HG03378 (cell line): ENCODE results near the gene TGFBR3.
"Not testable (repeated sequence)": the region's sequence is repeated elsewhere in the genome, so short reads cannot be mapped to it uniquely, and the experiment has no call there.

Experiments used
- ATAC-seq: cut with Tn5 transposase; IDR thresholded peaks from one replicate; pipeline ENCODE4 v1.9.1; 2021; ENCODE audit warnings: mild to moderate bottlenecking, moderate library complexity; ENCODE audit not compliant: unreplicated experiment

Gene TGFBR3

DNA sequence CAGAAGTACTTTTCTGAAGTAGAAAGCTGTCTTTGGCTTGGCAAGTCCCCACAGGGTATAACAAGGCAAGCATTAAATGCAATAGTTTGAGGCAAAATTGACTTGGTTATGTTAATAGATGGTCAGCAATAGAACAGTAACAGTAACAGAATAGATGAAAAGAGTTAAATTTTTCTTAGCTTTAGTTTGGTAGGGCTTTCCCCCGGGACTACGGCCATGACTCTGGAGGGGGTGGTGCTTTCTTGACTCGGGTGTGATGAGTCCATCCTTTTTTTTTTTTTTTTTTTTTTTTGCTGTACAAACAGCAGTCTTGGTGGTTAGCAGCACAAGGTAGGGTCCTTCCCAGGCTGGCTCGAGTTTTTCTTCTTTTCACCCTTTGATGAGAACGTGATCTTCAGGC, 219.3 kb downstream of the TGFBR3 start:
- not testable (repeated sequence) for ATAC-seq

GRCh38 chr1:91661121-91661520, 224.8 kb downstream of the TGFBR3 start:
- ATAC-seq: no peak

- no peak for ATAC-seq
These were observed 225.2 kb downstream of the TGFBR3 start for GRCh38 chr1:91660708-91661107.

- no peak for ATAC-seq
These were observed 230.0 kb downstream of the TGFBR3 start for GRCh38 chr1:91655912-91656449.

DNA sequence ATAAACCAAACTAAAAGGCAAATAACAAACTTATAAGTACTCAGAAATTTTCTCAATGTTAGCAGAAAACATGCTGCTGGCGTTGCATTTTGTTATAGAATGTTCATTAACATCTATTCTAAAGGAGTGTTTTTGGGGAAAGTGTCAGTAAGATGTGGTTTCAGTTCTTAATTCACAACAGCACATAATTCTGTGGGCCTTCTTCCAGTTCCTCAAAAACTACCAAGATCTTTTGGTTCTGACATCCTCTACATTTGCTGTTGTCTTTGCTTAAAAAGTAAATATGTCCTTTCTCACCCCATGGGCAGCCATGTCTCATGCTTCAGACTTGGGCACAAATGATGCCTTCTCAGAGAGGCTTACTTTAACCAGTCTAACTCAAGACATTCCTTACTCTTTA, 232.8 kb downstream of the TGFBR3 start:
- ATAC-seq: peak; percentile 67

GRCh38 chr1:91651661-91652071, 234.3 kb downstream of the TGFBR3 start:
- ATAC-seq: no peak

DNA sequence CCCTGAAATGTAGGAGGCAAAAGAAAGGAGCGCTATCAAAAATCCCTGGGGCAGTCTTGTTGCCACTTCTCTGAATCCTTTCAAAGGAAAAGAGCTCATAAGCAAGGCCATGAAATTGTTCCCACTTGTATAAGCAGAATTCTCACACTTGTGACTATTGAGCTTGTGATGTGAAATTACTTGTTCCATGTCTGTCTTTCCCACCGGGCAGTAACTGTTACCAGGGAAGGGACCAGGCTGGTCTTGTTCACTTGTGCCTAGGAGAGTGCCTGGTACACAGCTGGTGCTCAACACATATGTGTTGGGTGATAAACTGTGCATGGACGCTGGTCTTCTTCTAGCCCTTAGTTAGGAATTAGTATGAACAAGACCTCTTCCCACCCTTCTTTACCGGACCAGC, 234.7 kb downstream of the TGFBR3 start:
- no peak for ATAC-seq

GRCh38 chr1:91650764-91651163, 235.2 kb downstream of the TGFBR3 start:
- no peak for ATAC-seq

DNA sequence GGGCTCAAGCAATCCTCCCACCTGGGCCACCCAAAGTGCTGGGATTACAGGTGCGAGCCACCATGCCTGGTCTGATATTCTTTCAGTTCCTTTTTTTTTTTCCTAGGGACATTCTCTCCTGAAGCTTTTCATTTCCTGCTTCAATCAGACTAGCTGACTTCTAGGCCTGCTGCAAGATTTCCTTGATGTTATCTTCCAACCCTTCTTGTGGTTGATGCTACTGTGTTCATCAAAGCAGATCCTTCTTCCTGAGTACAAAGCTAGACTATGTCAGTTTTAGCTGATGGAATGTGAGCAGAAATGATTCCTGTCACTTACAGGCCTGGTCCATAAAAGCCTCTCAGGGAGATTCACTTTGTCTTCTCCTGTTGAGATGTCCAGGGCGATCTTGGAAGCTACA, 238.9 kb downstream of the TGFBR3 start:
- no peak for ATAC-seq

- ATAC-seq: no peak
These were observed 240.9 kb downstream of the TGFBR3 start for GRCh38 chr1:91645031-91645430.

- no peak for ATAC-seq
These were observed 242.5 kb downstream of the TGFBR3 start for GRCh38 chr1:91643431-91643830.

DNA sequence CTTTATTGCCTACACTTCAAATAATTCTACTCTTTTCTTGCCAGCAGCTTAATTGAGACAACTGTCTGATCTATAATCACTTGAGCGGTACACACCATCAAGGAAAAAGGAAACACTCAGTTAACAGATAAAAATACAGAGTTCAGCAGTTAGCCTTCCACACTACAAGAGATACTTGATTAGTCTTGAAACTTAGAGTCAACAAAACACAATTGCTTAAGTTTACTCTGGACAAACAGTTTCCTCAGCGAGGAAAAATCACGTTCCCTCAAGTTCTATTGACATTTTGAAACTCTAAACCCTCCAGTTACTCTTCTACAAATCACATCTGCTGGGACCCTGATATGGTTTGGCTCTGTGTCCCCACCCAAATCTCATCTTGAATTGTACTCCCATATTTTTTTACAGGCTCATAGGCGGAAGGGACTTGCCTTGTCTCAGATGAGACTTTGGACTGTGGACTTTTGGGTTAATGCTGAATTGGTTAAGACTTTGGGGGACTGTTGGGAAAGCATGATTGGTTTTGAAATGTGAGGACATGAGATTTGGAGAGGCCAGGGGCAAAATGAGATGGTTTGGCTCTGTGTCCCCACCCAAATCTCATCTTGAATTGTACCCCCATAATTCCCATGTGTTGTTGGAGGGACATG, 244.9 kb downstream of the TGFBR3 start:
- no peak for ATAC-seq

DNA sequence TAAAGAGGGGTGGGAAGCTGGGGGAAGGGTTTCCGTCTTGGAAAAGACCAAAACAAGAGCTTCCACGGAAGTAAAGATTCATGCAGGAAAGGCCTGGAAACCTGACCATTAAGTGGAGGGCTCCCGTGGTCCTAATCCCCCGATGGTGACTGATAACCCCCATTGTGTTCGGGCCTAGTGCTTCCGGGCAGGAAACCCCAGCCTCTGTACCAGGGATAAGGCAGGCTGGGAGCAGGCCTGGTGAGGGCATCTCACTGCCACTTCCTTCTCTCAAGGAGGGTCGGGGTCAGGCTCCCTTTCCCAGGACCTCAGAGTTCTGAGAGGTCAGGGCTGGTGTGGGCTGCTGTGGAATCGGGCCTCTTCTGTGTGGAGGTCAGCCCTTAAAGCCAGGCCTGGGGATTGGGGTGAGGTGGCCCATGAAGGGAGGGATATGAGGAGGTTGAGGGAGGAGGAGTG, 248.4 kb downstream of the TGFBR3 start:
- ATAC-seq: no peak

DNA sequence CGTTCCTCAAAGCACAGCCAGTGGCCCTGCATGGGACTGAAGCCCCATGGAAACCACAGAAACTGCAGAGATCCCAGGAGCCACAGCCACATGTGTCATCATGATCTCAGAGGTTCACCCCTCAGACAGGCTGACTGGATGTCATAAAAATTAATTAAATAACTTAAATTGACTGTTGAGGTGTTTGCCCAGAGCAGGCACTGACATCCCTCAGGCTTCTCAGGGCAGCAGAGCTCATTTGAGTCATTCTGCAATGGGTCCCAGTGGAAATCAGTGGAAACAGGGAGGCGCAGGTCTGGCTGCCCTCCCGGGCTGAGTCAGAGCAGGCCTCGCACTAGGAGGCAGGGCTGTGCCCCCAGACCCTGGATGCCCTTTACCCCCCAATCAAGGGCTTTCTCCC, 250.2 kb downstream of the TGFBR3 start:
- ATAC-seq: no peak

DNA sequence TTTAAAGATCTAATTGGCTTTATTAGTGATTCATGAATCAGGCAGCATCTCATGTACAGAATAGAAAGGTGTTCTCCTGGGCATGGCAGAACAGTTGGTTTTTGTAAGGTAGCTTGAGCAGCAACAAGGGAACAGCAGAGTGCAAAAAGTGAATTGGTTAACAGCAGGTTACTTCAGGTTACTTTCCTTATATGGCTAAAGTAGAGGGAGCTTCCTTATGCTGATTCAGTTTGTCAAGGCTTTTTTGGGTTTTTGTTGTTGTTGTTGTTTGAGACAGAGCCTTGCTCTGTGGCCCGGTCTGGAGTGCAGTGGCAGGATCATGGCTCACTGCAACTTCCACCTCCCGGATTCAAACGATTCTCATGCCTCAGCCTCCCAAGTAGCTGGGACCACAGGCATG, 252.5 kb downstream of the TGFBR3 start:
- ATAC-seq: no peak

GRCh38 chr1:91631718-91632330, 254.1 kb downstream of the TGFBR3 start:
- no peak for ATAC-seq

GRCh38 chr1:91630803-91631202, 255.1 kb downstream of the TGFBR3 start:
- ATAC-seq: no peak
